ENCODE results near the gene ENOX1.

DNA sequence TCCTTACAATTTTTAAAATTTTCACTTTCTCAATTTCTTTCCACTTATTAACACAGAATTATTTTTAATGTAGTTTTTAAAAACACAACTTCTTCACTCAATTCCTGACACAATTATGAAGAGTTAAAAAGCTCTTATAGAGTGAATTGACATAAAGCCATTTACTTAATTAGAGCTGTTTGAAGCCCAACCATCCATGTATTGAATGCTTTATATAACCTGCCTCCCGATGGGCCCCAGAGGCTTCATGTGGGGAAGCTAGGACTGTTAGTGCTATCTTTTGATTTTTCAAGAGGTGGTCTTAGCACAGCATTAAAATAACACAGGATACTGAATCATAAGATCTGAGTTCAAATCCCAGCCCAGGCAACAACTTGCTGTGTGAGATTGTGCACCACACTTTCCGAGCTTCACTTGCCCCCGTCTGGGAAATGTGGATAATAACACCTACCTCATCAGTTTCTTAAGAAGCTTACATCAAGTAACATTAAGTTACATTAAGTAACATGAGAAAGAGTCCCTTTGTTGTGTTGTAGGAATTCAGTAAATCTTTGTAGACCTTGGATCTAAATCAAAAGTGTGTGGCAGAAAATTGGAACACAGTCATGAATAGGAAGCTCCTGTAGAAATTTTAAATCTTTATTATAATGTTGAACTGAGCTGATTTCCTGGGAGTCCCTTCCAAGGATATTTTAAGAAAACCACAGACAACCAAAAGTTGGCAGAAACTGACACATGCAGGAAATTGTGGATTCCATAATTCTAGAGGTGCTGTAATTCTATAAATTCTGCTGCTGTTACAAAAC, 5.5 kb upstream of the ENOX1 start:
- no peak for TF ChIP-seq CTCF (conservative IDR thresholded peaks at IDR 0.05)
- TF ChIP-seq EZH2 (IDR thresholded peaks at IDR 0.05; ENCODE audit: low read depth), result no peak
